Measurements from ENCODE around the gene WDR6. TPM values are rescaled to one million over a fixed set of nuclear protein-coding genes. Genes with fewer than 3 reads are reported as not detected.

The WDR6 gene
- polyA plus RNA-seq, 1 donor from 2014 or later, result 81.4 TPM

DNA sequence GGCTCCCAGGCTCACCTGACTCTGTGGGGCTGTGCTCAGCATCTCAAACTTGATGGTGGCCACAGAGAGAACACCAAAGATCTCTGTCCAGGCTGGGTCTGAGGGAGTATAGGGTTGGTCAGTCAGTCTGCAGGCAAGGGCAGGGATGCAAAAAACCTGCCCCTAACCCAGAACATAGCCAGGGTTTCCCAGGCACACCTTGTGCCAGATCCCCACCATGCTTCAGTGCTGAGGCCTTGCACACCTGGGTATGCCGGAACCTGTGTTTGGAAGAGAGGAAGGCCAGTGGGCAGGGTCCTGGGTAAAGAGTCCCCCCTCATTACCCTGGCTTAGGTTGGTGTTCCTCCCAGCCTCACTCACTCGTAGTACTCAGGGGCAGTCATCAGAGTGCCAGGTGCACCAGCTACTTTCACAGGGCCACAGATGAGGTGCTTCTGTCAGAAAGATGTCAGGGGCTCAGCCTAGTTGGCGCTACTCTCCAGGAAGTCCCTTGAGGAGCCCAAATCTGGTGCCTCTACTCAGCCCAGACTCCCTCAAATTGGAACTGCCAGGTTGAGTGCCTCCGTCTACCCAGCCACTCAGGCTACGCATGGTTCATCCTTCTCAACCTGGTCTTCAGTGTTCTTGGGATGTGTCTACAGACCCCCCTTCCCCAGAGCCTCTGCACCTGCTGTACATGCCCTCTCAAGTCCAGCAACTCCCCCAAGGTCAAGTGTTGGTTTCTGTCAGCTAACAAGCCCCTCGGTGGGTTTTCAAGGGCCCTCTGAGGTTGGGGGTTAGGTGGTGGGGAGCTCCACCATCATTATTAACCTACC, 9.4 kb downstream of the WDR6 start:
- Mint-ChIP-seq H3K27me3 (no peaks in the 10 kb centered on the region), H3K27ac (peak overlapping the region in 2 of 3 donors; percentile 59 to 96), H3K4me1 (peaks cover 10 to 22% (median 14%) of the 10 kb centered on the region in 3 donors), H3K36me3 (no peaks in the 10 kb centered on the region), H3K4me3 (peak overlapping the region in 3 of 4 donors; percentile 68 to 94 (median 92)), H3K9me3 (no peaks in the 10 kb centered on the region)

GRCh38 chr3:49017229-49017970, 10.2 kb downstream of the WDR6 start:
- H3K27ac Mint-ChIP-seq, result peak overlapping the region; percentile 19 to 96 (median 63)
- H3K4me1 Mint-ChIP-seq, result peaks cover 10 to 18% (median 10%) of the 10 kb centered on the region in 3 donors
- H3K27me3 Mint-ChIP-seq, result no peaks in the 10 kb centered on the region
- H3K9me3 Mint-ChIP-seq, result no peaks in the 10 kb centered on the region
- peak overlapping the region; percentile 90 to 98 (median 93) for H3K4me3 Mint-ChIP-seq
- H3K36me3 Mint-ChIP-seq, result no peaks in the 10 kb centered on the region

DNA sequence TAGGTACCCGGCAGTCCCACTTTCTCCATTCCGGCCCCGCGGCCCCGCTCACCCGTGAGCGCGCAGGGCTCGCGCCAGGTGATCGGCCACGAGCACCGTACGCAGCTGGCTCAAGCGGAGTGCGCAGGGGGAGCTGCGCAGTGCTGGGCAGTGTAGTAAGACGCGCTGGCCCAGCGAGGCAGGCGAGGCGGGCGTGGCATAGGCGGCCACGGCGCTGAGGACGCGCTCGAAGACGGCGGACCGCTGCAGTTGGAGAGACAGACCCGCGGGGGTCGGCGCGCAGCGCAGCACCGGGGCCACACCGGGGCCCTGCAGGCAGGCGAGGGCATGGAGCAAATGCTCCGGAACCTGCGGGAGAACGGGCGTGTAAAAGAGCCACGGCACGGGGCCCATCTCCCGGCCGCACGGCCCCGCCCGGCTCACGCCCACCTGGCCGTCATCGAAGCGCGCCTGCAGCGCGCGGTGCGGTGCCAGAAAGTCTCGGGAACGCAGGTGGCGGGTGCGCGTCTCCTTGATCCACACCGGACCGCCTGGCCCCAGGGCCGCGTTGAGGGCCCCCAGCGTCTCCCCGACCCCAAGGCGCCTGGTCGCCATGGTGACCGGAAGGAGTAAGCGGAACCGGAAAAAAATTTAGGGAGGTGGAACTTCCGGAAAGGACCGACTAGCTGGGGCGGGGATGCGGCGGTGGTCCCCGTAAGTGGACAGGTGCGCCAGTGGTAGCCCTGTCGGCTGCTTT, 10.9 kb downstream of the WDR6 start, which contains the start of gene DALRD3:
TSS of gene DALRD3 (minus strand) at position 610 of the 736 bp plus-strand sequence. CDS start at position 594, 16 bp downstream.
- peaks cover 1% of the 10 kb centered on the region for H3K36me3 Mint-ChIP-seq
- peak within 1 kb of the TSS; percentile 92 to 98 (median 96) for H3K4me3 Mint-ChIP-seq
- H3K27ac Mint-ChIP-seq, result peak within 1 kb of the TSS; percentile 92 to 96 (median 92)
- no peaks in the 10 kb centered on the region for H3K9me3 Mint-ChIP-seq
- peaks cover 12 to 21% (median 14%) of the 10 kb centered on the region in 3 donors for H3K4me1 Mint-ChIP-seq
- no peaks in the 10 kb centered on the region for H3K27me3 Mint-ChIP-seq

DNA sequence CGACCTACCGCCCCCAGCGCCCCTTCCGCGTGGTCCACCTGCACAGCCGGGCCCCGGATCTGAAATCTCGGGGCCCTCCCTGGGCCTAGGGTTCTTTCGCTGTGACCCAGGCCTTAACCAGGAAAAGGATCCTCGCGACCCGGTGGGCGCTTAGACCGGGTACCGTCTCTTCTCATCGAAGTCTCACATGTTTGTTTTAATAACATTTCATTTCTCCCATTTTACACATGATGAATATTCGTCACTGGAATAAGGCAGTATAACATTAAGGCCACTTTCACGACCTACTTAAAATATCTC, 11.5 kb downstream of the WDR6 start:
- H3K4me1 Mint-ChIP-seq, result peaks cover 15 to 24% (median 16%) of the 10 kb centered on the region in 3 donors

DNA sequence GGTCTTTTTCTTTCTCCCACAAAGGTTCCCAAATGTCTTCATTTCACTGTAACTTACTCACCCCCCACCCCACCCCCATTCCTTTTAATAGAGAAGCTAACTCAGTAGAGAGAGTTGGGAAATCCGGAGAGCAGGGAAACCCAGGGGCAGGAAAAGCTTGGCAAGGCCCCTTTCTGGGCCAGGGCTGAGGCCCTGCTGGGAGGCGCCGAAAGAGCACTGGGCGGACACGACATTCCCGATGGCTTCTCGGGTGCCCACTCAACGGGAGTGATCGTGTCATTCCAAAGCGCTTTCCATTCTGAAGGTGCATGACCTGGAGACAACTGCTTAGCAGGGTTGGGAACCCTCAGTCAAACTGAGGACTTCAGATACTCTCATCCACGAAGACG, 12.7 kb downstream of the WDR6 start:
- Mint-ChIP-seq H3K4me1 (peaks cover 11 to 25% (median 17%) of the 10 kb centered on the region in 3 donors), H3K4me3 (peak overlapping the region; percentile 92 to 98 (median 96)), H3K27me3 (no peaks in the 10 kb centered on the region), H3K9me3 (no peaks in the 10 kb centered on the region), H3K36me3 (peaks cover 2% of the 10 kb centered on the region), H3K27ac (peak overlapping the region; percentile 92 to 97 (median 93))

More for the DNA sequence above, 11.5 kb downstream of the WDR6 start:
- Mint-ChIP-seq H3K36me3 (peaks cover 2% of the 10 kb centered on the region), H3K27me3 (no peaks in the 10 kb centered on the region), H3K27ac (peak overlapping the region; percentile 92 to 96 (median 92)), H3K9me3 (no peaks in the 10 kb centered on the region), H3K4me3 (peak overlapping the region; percentile 92 to 98 (median 96))

- Mint-ChIP-seq H3K36me3 (peaks cover 2% of the 10 kb centered on the region), H3K27me3 (no peaks in the 10 kb centered on the region), H3K27ac (peak overlapping the region; percentile 92 to 97 (median 93)), H3K4me3 (peak overlapping the region; percentile 92 to 98 (median 96)), H3K4me1 (peaks cover 15 to 31% (median 23%) of the 10 kb centered on the region in 3 donors), H3K9me3 (no peaks in the 10 kb centered on the region)
These were observed 13.4 kb downstream of the WDR6 start for GRCh38 chr3:49020330-49021212.

DNA sequence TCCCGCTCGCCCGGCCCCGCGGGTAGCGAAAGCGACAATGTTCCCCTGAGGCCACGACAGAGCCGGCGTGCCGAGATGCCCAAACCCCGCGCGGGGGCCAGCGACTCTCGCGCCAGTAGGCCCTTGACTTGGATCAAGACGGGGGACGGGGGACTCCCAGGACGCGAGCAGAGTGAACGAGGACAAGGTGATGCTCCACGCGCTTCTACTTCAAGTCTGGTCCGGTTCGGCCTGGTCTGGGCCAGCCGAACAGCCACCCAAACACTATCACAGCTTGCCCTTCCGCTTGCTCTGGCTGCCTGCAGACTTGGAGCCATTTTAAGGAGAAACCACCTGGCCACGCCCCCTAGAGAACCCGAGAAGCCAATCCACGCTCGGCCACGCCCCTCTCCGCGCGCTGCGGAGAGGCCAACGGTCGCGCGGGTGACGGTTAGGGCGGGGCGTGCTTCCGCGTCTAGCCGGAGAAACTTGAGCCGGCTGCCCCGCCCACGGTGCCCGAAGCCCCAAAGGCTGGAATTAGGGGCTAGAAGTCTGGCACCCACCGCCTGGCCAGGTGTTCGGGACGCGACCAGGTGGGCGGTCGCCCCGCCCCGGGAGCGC, 14.1 kb downstream of the WDR6 start:
- Mint-ChIP-seq H3K36me3 (peaks cover 2% of the 10 kb centered on the region), H3K4me1 (peaks cover 19 to 36% (median 26%) of the 10 kb centered on the region in 3 donors), H3K4me3 (peak overlapping the region; percentile 92 to 98 (median 94)), H3K27me3 (no peaks in the 10 kb centered on the region), H3K9me3 (no peaks in the 10 kb centered on the region), H3K27ac (peak overlapping the region; percentile 92 to 97 (median 93))

DNA sequence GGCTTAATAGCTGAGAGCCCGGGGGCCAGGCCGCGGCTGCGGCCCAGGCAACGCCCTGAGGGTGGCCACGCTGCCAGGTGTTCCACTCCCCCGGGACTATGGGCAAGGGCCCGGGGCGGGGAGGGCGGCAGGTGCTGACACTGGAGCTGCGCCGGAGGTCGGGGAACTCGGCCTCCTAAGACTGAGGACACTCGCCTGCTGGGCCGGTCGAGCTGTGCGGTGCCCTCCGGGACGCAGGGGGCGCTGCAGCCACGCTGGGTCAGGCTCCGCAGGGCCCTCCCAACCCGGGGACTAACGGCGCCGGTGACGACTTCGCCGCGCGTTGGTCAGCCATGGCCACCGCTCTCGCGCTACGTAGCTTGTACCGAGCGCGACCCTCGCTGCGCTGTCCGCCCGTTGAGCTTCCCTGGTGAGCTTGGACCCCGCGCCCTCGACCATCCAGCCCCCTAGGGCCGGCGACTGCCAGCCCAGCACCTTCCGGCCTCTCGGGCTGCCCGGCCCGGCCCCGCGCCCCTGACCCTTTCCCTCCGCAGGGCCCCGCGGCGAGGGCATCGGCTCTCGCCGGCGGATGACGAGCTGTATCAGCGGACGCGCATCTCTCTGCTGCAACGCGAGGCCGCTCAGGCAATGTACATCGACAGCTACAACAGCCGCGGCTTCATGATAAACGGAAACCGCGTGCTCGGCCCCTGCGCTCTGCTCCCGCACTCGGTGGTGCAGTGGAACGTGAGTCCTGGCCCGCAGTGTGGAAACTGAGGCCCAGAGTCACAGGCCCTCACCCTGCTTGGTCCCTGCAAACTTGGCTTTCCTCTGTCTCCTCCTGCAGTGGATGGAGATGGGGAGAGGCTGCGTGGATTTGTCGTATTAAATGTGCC, 14.9 kb downstream of the WDR6 start, which contains the start of gene NDUFAF3:
TSS of gene NDUFAF3 (plus strand) at position 309 of the 875 bp plus-strand sequence. CDS start at position 333, 24 bp downstream.
- peak within 1 kb of the TSS; percentile 92 to 97 (median 96) for H3K27ac Mint-ChIP-seq
- H3K36me3 Mint-ChIP-seq, result peaks cover 2% of the 10 kb centered on the region
- peaks cover 19 to 41% (median 26%) of the 10 kb centered on the region in 3 donors for H3K4me1 Mint-ChIP-seq
- H3K4me3 Mint-ChIP-seq, result peak within 1 kb of the TSS; percentile 92 to 98 (median 94)
- H3K27me3 Mint-ChIP-seq, result no peaks in the 10 kb centered on the region
- H3K9me3 Mint-ChIP-seq, result no peaks in the 10 kb centered on the region

- peak overlapping the region; percentile 92 to 97 (median 96) for H3K27ac Mint-ChIP-seq
- no peaks in the 10 kb centered on the region for H3K9me3 Mint-ChIP-seq
- H3K36me3 Mint-ChIP-seq, result peaks cover 2% of the 10 kb centered on the region
These were observed 15.5 kb downstream of the WDR6 start for GRCh38 chr3:49022688-49023171.

GRCh38 chr3:49023775-49024174, 16.6 kb downstream of the WDR6 start:
- H3K4me1 Mint-ChIP-seq, result peaks cover 16 to 47% (median 29%) of the 10 kb centered on the region in 3 donors
- H3K27me3 Mint-ChIP-seq, result no peaks in the 10 kb centered on the region
- H3K36me3 Mint-ChIP-seq, result peaks cover 2% of the 10 kb centered on the region
- H3K27ac Mint-ChIP-seq, result peak overlapping the region; percentile 10 to 92 (median 16)
- peak overlapping the region; percentile 60 to 94 (median 84) for H3K4me3 Mint-ChIP-seq
- H3K9me3 Mint-ChIP-seq, result no peaks in the 10 kb centered on the region

More at GRCh38 chr3:49022688-49023171, 15.5 kb downstream of the WDR6 start:
- H3K4me1 Mint-ChIP-seq, result peaks cover 19 to 41% (median 23%) of the 10 kb centered on the region in 3 donors
- no peaks in the 10 kb centered on the region for H3K27me3 Mint-ChIP-seq
- H3K4me3 Mint-ChIP-seq, result peak overlapping the region; percentile 92 to 97 (median 94)

DNA sequence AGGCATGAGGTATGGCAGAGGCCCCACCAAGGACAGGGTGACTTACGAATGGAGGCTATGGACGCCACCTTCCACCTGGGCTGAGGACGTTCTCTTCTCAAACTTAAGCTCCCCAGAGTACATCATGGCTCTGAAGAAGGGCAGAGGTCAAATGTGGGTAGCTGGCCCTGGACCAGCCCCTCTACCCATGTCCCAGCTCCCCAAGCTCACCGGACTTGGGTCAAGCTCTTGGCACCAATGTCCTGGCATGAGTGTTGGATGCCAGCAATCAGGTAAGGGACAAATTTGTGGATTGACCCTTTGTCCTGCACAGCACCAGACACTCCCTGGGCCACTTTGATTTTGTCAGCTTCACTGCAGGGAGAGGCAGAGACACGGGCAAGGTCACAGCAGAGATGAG, 17.3 kb downstream of the WDR6 start:
- peaks cover 18 to 49% (median 34%) of the 10 kb centered on the region in 3 donors for H3K4me1 Mint-ChIP-seq
- H3K27me3 Mint-ChIP-seq, result no peaks in the 10 kb centered on the region
- peak overlapping the region in 2 of 4 donors; percentile 25 to 92 for H3K4me3 Mint-ChIP-seq
- H3K27ac Mint-ChIP-seq, result peak overlapping the region in 1 of 3 donors; percentile 16
- no peaks in the 10 kb centered on the region for H3K9me3 Mint-ChIP-seq
- peaks cover 2% of the 10 kb centered on the region for H3K36me3 Mint-ChIP-seq

DNA sequence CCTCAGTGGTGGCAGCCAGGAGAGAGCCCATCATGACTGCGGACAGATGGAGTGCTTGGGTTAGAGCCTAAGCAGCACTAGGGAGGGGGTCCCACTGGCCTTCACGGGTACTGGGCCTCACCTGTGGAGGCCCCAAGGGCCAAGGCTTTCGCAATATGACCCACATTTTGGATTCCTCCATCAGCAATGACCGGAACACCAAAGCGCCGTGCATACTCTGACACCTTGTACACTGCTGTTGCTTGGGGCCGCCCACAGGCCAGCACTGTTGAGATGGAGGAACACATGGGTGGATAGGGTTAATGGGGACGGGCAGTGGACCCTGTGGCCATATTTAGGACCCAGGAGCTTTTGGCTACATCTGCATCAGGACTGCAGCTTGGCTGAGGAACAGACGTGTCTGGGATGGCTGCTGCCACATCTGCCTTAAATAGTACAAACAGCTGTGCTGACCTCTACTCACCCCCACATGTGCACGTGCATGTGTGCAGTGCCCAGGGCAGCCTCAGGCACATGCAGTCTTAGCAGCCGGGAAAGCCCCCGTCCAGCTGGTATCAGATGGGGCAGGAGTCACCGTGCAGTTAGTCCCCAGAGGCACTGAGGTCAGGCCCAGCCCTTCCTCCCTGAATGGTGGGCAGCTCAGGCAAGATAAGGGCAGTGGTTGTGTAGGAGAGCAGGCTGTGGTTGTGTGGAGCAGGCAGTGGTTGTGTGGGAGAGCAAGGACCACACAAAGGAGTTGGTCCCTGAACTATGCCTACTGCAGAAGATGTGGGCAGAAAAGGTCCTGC, 18.0 kb downstream of the WDR6 start:
- peaks cover 2% of the 10 kb centered on the region for H3K36me3 Mint-ChIP-seq
- H3K27me3 Mint-ChIP-seq, result no peaks in the 10 kb centered on the region
- H3K27ac Mint-ChIP-seq, result peak overlapping the region in 2 of 3 donors; percentile 49 to 86
- H3K4me1 Mint-ChIP-seq, result peaks cover 20 to 44% (median 29%) of the 10 kb centered on the region in 3 donors
- H3K4me3 Mint-ChIP-seq, result peak overlapping the region in 2 of 4 donors; percentile 76 to 92
- H3K9me3 Mint-ChIP-seq, result no peaks in the 10 kb centered on the region

Measured in IgD-negative memory B cell (primary cell).